HepG2 (cell line): ENCODE results near the gene RAB22A. TPM values are rescaled to one million over a fixed set of nuclear protein-coding genes. Genes with fewer than 3 reads are reported as not detected.

Source experiments
- ATAC-seq: fragments of 200-7000 bp; cut with Tn5 transposase; 3 replicates; pipeline ENCODE4 v1.9.1; 2020; ENCODE audit warnings: mild to moderate bottlenecking, moderate library complexity
- BruUV-seq: library from RNA; stranded (reverse); fragments of 400-500 nt; replicated peaks from 2 replicates; lab custom pipeline; 2021; lab: Mats Ljungman, UMichigan
- CTCF ChIA-PET: fragments of 300-600 bp; formaldehyde crosslinking; extraction: SDS; loops from one replicate; lab custom pipeline; 2021; ENCODE audit warnings: low total read pairs, inconsistent platforms, low intra/inter-chr PET ratio; lab: Yijun Ruan, JAX
- POLR2A ChIA-PET: fragments of 350-600 bp; sonication (Branson Sonifier 250); formaldehyde crosslinking; loops from one replicate; lab custom pipeline; 2020; ENCODE audit warnings: antibody characterized with exemption, inconsistent platforms; lab: Yijun Ruan, JAX
- DNase-seq: peaks from one replicate; pipeline ENCODE4 v3.0.0-alpha.2; 2015; ENCODE audit warnings: low spot score
- FAIRE-seq: peaks from 3 replicates; lab custom pipeline; 2011; peaks lifted over from hg19 to GRCh38; lab: Jason Lieb, UNC
- H2AFZ ChIP-seq: one replicate; pipeline ENCODE4 v1.6.1; 2011; ENCODE audit warnings: low read length, inconsistent platforms
- H3K27ac ChIP-seq: fragments of 300-600 bp; 3 replicates; pipeline ENCODE4 v1.8.0; 2011; ENCODE audit warnings: mixed run types, mild to moderate bottlenecking, mixed read lengths, low read length, inconsistent platforms; ENCODE audit not compliant: insufficient read depth; ENCODE audit errors: extremely low read length
- H3K27me3 ChIP-seq, 2 experiments: fragments of 200-600 bp in 1 of 2; 2 replicates in 1 of 2; 3 replicates in 1 of 2; pipeline versions ENCODE4 v1.6.0 to v1.8.0; 2011; ENCODE audit warnings: low read length in 2 of 2, mild to moderate bottlenecking in 2 of 2, moderate library complexity in 2 of 2, inconsistent platforms in 1 of 2; ENCODE audit not compliant: insufficient read depth in 2 of 2, control insufficient read depth in 1 of 2
- H3K36me3 ChIP-seq, 2 experiments: fragments of 200-600 bp in 1 of 2; replicated peaks in 1 of 2; 2 replicates in 1 of 2; 3 replicates in 1 of 2; pipeline versions ENCODE4 v1.5.1 to v1.8.0; 2011; ENCODE audit warnings: low read length in 2 of 2, inconsistent platforms in 1 of 2; ENCODE audit not compliant: insufficient read depth in 2 of 2, control insufficient read depth in 1 of 2
- H3K4me1 ChIP-seq: 2 replicates; pipeline ENCODE4 v1.5.1; 2012; ENCODE audit warnings: low read length, inconsistent platforms; ENCODE audit not compliant: insufficient read depth
- H3K4me2 ChIP-seq: 2 replicates; pipeline ENCODE4 v1.6.0; 2011; ENCODE audit warnings: low read depth, low read length, inconsistent platforms
- H3K4me3 ChIP-seq, 3 experiments: fragments of 200-600 bp in 1 of 3; sonication (generic), shearing (Covaris generic) in 1 of 3; replicated peaks in 1 of 3; 2 replicates each; pipeline ENCODE4 v1.5.1; 2011 to 2016; ENCODE audit warnings: low read length in 3 of 3, inconsistent platforms in 2 of 3, low read depth in 2 of 3, mild to moderate bottlenecking in 2 of 3, control low read depth in 1 of 3, mixed read lengths in 1 of 3; ENCODE audit not compliant: insufficient read depth in 1 of 3
- H3K79me2 ChIP-seq: one replicate; pipeline ENCODE4 v1.6.1; 2011; ENCODE audit warnings: low read length, inconsistent platforms; ENCODE audit not compliant: insufficient read depth
- H3K9ac ChIP-seq: 2 replicates; pipeline ENCODE4 v1.6.0; 2011; ENCODE audit warnings: mild to moderate bottlenecking, low read depth, low read length, inconsistent platforms; ENCODE audit not compliant: insufficient read depth
- H3K9me3 ChIP-seq: 2 replicates; pipeline ENCODE4 v1.5.1; 2012; ENCODE audit warnings: mild to moderate bottlenecking, low read length
- H4K20me1 ChIP-seq: 2 replicates; pipeline ENCODE4 v1.6.0; 2011; ENCODE audit warnings: inconsistent platforms, mild to moderate bottlenecking, low read length, moderate library complexity; ENCODE audit not compliant: insufficient read depth
- BRD4 ChIP-seq: sonication (generic); formaldehyde crosslinking; IDR thresholded peaks from 2 replicates; pipeline ENCODE4 v1.4.0; 2020; ENCODE audit warnings: missing genetic modification reagents
- HIVEP1 ChIP-seq: sonication (generic); formaldehyde crosslinking; IDR thresholded peaks from 2 replicates; pipeline ENCODE4 v1.4.0; 2020; ENCODE audit warnings: mild to moderate bottlenecking, missing genetic modification reagents
- HMGA1 ChIP-seq: sonication (generic); formaldehyde crosslinking; conservative IDR thresholded peaks from 2 replicates; pipeline ENCODE4 v1.4.0; 2020; ENCODE audit warnings: missing genetic modification reagents
- MAF1 ChIP-seq: sonication (generic); formaldehyde crosslinking; IDR thresholded peaks from 2 replicates; pipeline ENCODE4 v1.5.0; 2020; ENCODE audit warnings: missing genetic modification reagents, borderline replicate concordance
- NFKB2 ChIP-seq: sonication (generic); formaldehyde crosslinking; IDR thresholded peaks from 2 replicates; pipeline ENCODE4 v1.4.0; 2020; ENCODE audit warnings: missing genetic modification reagents, borderline replicate concordance
- RBM22 ChIP-seq: fragments of 200-400 bp; formaldehyde crosslinking; optimal IDR thresholded peaks from 2 replicates; pipeline ENCODE3; 2017; ENCODE audit warnings: mild to moderate bottlenecking, low read length, moderate library complexity
- WIZ ChIP-seq: sonication (generic); formaldehyde crosslinking; IDR thresholded peaks from 2 replicates; pipeline ENCODE4 v1.5.1; 2020; ENCODE audit warnings: mild to moderate bottlenecking, missing genetic modification reagents
- ZBTB7A ChIP-seq: sonication (generic); formaldehyde crosslinking; IDR thresholded peaks from 2 replicates; pipeline ENCODE4 v1.8.0; 2022; ENCODE audit warnings: mild to moderate bottlenecking, missing genetic modification reagents
- ZNF205 ChIP-seq: IDR thresholded peaks from 2 replicates; pipeline ENCODE4 v1.6.1; 2018; ENCODE audit warnings: missing biosample characterization, missing genetic modification reagents
- ZNF367 ChIP-seq: sonication (generic); formaldehyde crosslinking; IDR thresholded peaks from 2 replicates; pipeline ENCODE4 v1.4.0; 2020; ENCODE audit warnings: missing genetic modification reagents, borderline replicate concordance
- ZNF430 ChIP-seq: sonication (generic); formaldehyde crosslinking; IDR thresholded peaks from 2 replicates; pipeline ENCODE4 v1.9.0; 2021; ENCODE audit warnings: mild to moderate bottlenecking, missing genetic modification reagents
- ZNF557 ChIP-seq: sonication (generic); formaldehyde crosslinking; IDR thresholded peaks from 2 replicates; pipeline ENCODE4 v1.4.0; 2020; ENCODE audit warnings: missing genetic modification reagents
- ZNF564 ChIP-seq: sonication (generic); formaldehyde crosslinking; IDR thresholded peaks from 2 replicates; pipeline ENCODE4 v1.8.1; 2023; ENCODE audit warnings: mild to moderate bottlenecking, missing genetic modification reagents
- ZNF724P ChIP-seq: sonication (generic); formaldehyde crosslinking; IDR thresholded peaks from 2 replicates; pipeline ENCODE4 v1.8.0; 2022; ENCODE audit warnings: missing genetic modification reagents, borderline replicate concordance
- WGBS: methylation state at CpG from one replicate; pipeline ENCODE4 v1.1.6; 2017; ENCODE audit warnings: low lambda C conversion rate; 5-methylcytosine and 5-hydroxymethylcytosine counted together
- in situ Hi-C: cut with HindIII; loops from 2 replicates; pipeline ENCODE4 v1.10.0; 2017; ENCODE audit warnings: low pct_unique_long_range_greater_than_20kb; ENCODE audit not compliant: extremely low pct_ligation_motif_present
- intact Hi-C: fragments of 100-400 bp; cut with micrococcal nuclease; formaldehyde crosslinking; loops from one replicate; pipeline ENCODE4 v1.10.0; 2022; ENCODE audit not compliant: unreplicated experiment
- polyA plus RNA-seq, 8 experiments: library from polyadenylated mRNA; depleted of rRNA in 3 of 8; stranded (reverse) in 7 of 8; unstranded in 1 of 8; fragments of >200 nt; fragmentation: Illumina TruSeq in 4 of 8; extraction: Trizol in 4 of 8; gene quantifications; 2 replicates each; pipeline versions ENCODE4 v1.2.1 to v1.2.3, GENCODE V29; 2011 to 2016; ENCODE audit warnings: low read depth in 4 of 8, missing spikeins in 1 of 8, mixed read lengths in 1 of 8; ENCODE audit not compliant: insufficient read depth in 1 of 8
- total RNA-seq, 5 experiments: library from RNA; depleted of rRNA; stranded (reverse); fragments of >200 nt; fragmentation: Illumina TruSeq; extraction: Trizol; gene quantifications; 2 replicates each; pipeline ENCODE4 v1.2.3, GENCODE V29; 2016; ENCODE audit warnings: low read depth in 1 of 5
- TF ChIP-seq, protein P1 (sequence below): sonication (generic); formaldehyde crosslinking; IDR thresholded peaks from 2 replicates; pipeline ENCODE4 v1.5.0; 2020; ENCODE audit warnings: mild to moderate bottlenecking, low read depth, missing genetic modification reagents, borderline replicate concordance
- TF ChIP-seq, protein P2 (sequence below): sonication (generic); formaldehyde crosslinking; IDR thresholded peaks from 2 replicates; pipeline ENCODE4 v1.5.1; 2020; ENCODE audit warnings: mild to moderate bottlenecking, missing genetic modification reagents

The RAB22A gene
- total and polyA plus RNA-seq, 2 of the 13 experiments (the other 11 are each of a cell fraction or from before 2014, with no cell fraction given), result 10.7 to 11.2 TPM

DNA sequence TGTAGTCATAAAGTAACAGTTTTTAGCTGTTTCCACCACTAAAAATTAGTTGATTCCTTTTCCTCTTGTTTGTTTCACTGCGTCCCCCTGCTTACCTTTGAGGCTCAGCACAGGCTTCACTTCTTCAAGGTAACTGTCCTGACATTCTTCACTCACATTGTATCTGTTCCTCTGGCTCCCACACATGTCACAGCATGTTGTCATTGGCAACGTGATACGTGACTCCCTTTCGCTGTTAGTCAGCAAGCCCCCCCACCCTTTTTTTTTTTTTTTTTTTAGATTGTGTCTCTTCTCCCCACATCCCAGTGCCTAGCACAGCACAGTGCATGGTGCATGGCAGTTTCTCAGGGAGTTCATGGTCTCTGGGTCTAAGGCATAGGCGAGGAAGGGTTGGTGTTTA, 92.8 kb downstream of the RAB22A start:
- in situ Hi-C loops, result no loop called here
- H3K27me3 ChIP-seq, result no peaks in the 10 kb centered on the region
- intact Hi-C loops, result no loop called here
- no TSS peak for BruUV-seq
- peaks cover 25% of the 10 kb centered on the region for H4K20me1 ChIP-seq
- CTCF ChIA-PET, result no interaction called here
- POLR2A ChIA-PET, result no interaction called here
- no peak overlapping the region for H3K4me2 ChIP-seq
- no peak overlapping the region for H2AFZ ChIP-seq
- ATAC-seq, result no peak
- peaks cover 38% of the 10 kb centered on the region for H3K4me1 ChIP-seq
- FAIRE-seq, result no peak
- peaks cover 100% of the 10 kb centered on the region for H3K79me2 ChIP-seq
- H3K9me3 ChIP-seq, result no peaks in the 10 kb centered on the region
- no peak overlapping the region for H3K4me3 ChIP-seq
- DNase-seq, result no peak
- no peak overlapping the region for H3K9ac ChIP-seq
- TF ChIP-seq BRD4 (CRISPR knock-in tag) (no peak), WIZ (no peak), ZNF367 (no peak), HMGA1 (CRISPR knock-in tag) (no peak), MAF1 (CRISPR knock-in tag) (no peak), ZNF205 (CRISPR knock-in tag) (no peak), HIVEP1 (CRISPR knock-in tag) (no peak), ZNF430 (CRISPR knock-in tag) (no peak), ZNF564 (no peak), ZBTB7A (no peak), RBM22 (no peak), NFKB2 (CRISPR knock-in tag) (no peak), ZNF724P (CRISPR knock-in tag) (no peak), ZNF557 (CRISPR knock-in tag) (no peak)
- TF ChIP-seq, protein P1, sequence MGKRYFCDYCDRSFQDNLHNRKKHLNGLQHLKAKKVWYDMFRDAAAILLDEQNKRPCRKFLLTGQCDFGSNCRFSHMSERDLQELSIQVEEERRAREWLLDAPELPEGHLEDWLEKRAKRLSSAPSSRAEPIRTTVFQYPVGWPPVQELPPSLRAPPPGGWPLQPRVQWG, result no peak
- TF ChIP-seq, protein P2, sequence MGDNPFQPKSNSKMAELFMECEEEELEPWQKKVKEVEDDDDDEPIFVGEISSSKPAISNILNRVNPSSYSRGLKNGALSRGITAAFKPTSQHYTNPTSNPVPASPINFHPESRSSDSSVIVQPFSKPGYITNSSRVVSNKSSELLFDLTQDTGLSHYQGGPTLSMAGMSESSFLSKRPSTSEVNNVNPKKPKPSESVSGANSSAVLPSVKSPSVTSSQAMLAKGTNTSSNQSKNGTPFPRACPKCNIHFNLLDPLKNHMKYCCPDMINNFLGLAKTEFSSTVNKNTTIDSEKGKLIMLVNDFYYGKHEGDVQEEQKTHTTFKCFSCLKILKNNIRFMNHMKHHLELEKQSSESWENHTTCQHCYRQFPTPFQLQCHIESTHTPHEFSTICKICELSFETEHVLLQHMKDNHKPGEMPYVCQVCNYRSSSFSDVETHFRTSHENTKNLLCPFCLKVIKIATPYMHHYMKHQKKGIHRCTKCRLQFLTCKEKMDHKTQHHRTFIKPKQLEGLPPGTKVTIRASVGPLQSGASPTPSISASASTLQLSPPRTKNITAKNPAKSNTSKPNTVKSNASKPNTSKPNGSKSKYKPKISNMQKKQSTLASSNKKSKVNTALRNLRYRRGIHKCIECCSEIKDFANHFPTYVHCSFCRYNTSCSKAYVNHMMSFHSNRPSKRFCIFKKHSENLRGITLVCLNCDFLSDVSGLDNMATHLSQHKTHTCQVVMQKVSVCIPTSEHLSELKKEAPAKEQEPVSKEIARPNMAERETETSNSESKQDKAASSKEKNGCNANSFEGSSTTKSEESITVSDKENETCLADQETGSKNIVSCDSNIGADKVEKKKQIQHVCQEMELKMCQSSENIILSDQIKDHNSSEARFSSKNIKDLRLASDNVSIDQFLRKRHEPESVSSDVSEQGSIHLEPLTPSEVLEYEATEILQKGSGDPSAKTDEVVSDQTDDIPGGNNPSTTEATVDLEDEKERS, result no peak
- WGBS, result 97% methylated on average over 5 of the region's 5 CpGs
- H3K36me3 ChIP-seq, result peaks cover 4 to 8% of the 10 kb centered on the region in 2 experiments; a peak in 2 of 5 replicates
- H3K27ac ChIP-seq, result no peak overlapping the region
